ENCODE data around the gene ARHGAP15. TPM values are rescaled to one million over a fixed set of nuclear protein-coding genes. Genes with fewer than 3 reads are reported as not detected.

Gene ARHGAP15
- total RNA-seq, 2 donors from 2014 or later: 12.0 to 23.2 TPM

GRCh38 chr2:143162123-143162837 is 33.1 kb downstream of the ARHGAP15 start:
- intact Hi-C loops (cut with DNase I): no loop called here
- no peak for DNase-seq (ENCODE audit: low spot score)

GRCh38 chr2:143162997-143163396 is 33.8 kb downstream of the ARHGAP15 start:
- DNase-seq (ENCODE audit: low spot score): no peak
- intact Hi-C loops (cut with DNase I): no loop called here

GRCh38 chr2:143163499-143163898 is 34.3 kb downstream of the ARHGAP15 start:
- intact Hi-C loops (cut with DNase I): no loop called here
- DNase-seq (ENCODE audit: low spot score): no peak

- no peak for DNase-seq (ENCODE audit: low spot score)
- intact Hi-C loops (cut with DNase I): no loop called here
Observed at GRCh38 chr2:143165291-143165690, 36.1 kb downstream of the ARHGAP15 start.

- intact Hi-C loops (cut with DNase I): no loop called here
- no peak for DNase-seq (ENCODE audit: low spot score)
Observed at GRCh38 chr2:143169105-143169504, 39.9 kb downstream of the ARHGAP15 start.

- DNase-seq (ENCODE audit: low spot score): no peak
- intact Hi-C loops (cut with DNase I): no loop called here
Observed at GRCh38 chr2:143171817-143172216, 42.6 kb downstream of the ARHGAP15 start.

- intact Hi-C loops (cut with DNase I): no loop called here
Observed at GRCh38 chr2:143175438-143175837, 46.2 kb downstream of the ARHGAP15 start.

GRCh38 chr2:143176606-143177005 is 47.4 kb downstream of the ARHGAP15 start:
- intact Hi-C loops (cut with DNase I): no loop called here
- no peak for DNase-seq (ENCODE audit: low spot score)

More at GRCh38 chr2:143175438-143175837, 46.2 kb downstream of the ARHGAP15 start:
- DNase-seq (ENCODE audit: low spot score): no peak

GRCh38 chr2:143177096-143177786 is 48.0 kb downstream of the ARHGAP15 start:
- intact Hi-C loops (cut with DNase I): no loop called here
- DNase-seq (ENCODE audit: low spot score): no peak

GRCh38 chr2:143181494-143181893 is 52.3 kb downstream of the ARHGAP15 start:
- DNase-seq (ENCODE audit: low spot score): no peak
- intact Hi-C loops (cut with DNase I): no loop called here

GRCh38 chr2:143182649-143183048 is 53.4 kb downstream of the ARHGAP15 start:
- intact Hi-C loops (cut with DNase I): no loop called here
- DNase-seq (ENCODE audit: low spot score): no peak

GRCh38 chr2:143183804-143184463 is 54.7 kb downstream of the ARHGAP15 start:
- intact Hi-C loops (cut with DNase I): no loop called here
- DNase-seq (ENCODE audit: low spot score): no peak

- intact Hi-C loops (cut with DNase I): no loop called here
Observed at GRCh38 chr2:143186876-143187275, 57.7 kb downstream of the ARHGAP15 start.

GRCh38 chr2:143190431-143190830 is 61.2 kb downstream of the ARHGAP15 start:
- no peak for DNase-seq (ENCODE audit: low spot score)
- intact Hi-C loops (cut with DNase I): no loop called here

More at GRCh38 chr2:143186876-143187275, 57.7 kb downstream of the ARHGAP15 start:
- DNase-seq (ENCODE audit: low spot score): no peak

- intact Hi-C loops (cut with DNase I): no loop called here
- no peak for DNase-seq (ENCODE audit: low spot score)
Observed at GRCh38 chr2:143192106-143192505, 62.9 kb downstream of the ARHGAP15 start.

- DNase-seq (ENCODE audit: low spot score): no peak
- intact Hi-C loops (cut with DNase I): no loop called here
Observed at GRCh38 chr2:143192716-143193115, 63.5 kb downstream of the ARHGAP15 start.

- intact Hi-C loops (cut with DNase I): no loop called here
- no peak for DNase-seq (ENCODE audit: low spot score)
Observed at GRCh38 chr2:143193121-143193520, 63.9 kb downstream of the ARHGAP15 start.

- intact Hi-C loops (cut with DNase I): no loop called here
Observed at GRCh38 chr2:143195511-143195910, 66.3 kb downstream of the ARHGAP15 start.

GRCh38 chr2:143204062-143204461 is 74.8 kb downstream of the ARHGAP15 start:
- intact Hi-C loops (cut with DNase I): no loop called here

More at GRCh38 chr2:143195511-143195910, 66.3 kb downstream of the ARHGAP15 start:
- no peak for DNase-seq (ENCODE audit: low spot score)

GRCh38 chr2:143205106-143205764 is 76.0 kb downstream of the ARHGAP15 start:
- intact Hi-C loops (cut with DNase I): no loop called here
- no peak for DNase-seq (ENCODE audit: low spot score)

More at GRCh38 chr2:143204062-143204461, 74.8 kb downstream of the ARHGAP15 start:
- DNase-seq (ENCODE audit: low spot score): no peak

Data from posterior vena cava (tissue), 2 donors.